Endothelial cell of umbilical vein (primary cell): ENCODE data around the gene FAM167B. TPM values are rescaled to one million over a fixed set of nuclear protein-coding genes. Genes with fewer than 3 reads are reported as not detected.

Experiments used
- BruUV-seq: library from RNA; stranded (reverse); fragments of 400-500 nt; replicated peaks from 2 replicates; lab custom pipeline; 2021; lab: Mats Ljungman, UMichigan
- CTCF ChIA-PET: fragments of 300-600, 350-600 bp; sonication (Branson Sonifier 250); formaldehyde crosslinking; loops from one replicate; lab custom pipeline; 2021; ENCODE audit warnings: antibody characterized with exemption, inconsistent platforms; lab: Charles Lee
- POLR2A ChIA-PET: fragments of 300-600, 350-600 bp; sonication (Branson Sonifier 250); formaldehyde crosslinking; loops from one replicate; lab custom pipeline; 2021; ENCODE audit warnings: antibody characterized with exemption, inconsistent platforms; lab: Charles Lee
- DNase-seq: peaks from one replicate; pipeline ENCODE4 v3.0.0-alpha.2; 2011; ENCODE audit warnings: low read depth, low spot score
- FAIRE-seq: peaks from 2 replicates; lab custom pipeline; 2011; peaks lifted over from hg19 to GRCh38; lab: Jason Lieb, UNC
- H2AFZ ChIP-seq: 2 replicates; pipeline ENCODE4 v1.6.0; 2012; ENCODE audit warnings: low read depth, low read length, control low read depth, inconsistent platforms
- H3K27ac ChIP-seq: 2 replicates; pipeline ENCODE4 v1.5.1; 2011; ENCODE audit warnings: low read depth, mild to moderate bottlenecking, control low read depth, low read length, moderate library complexity; ENCODE audit not compliant: insufficient read depth
- H3K27me3 ChIP-seq, 2 experiments: 2 replicates each; pipeline versions ENCODE4 v1.6.0 to v1.6.1; 2011; ENCODE audit warnings: low read length in 2 of 2, mixed read lengths in 1 of 2; ENCODE audit not compliant: control insufficient read depth in 2 of 2, insufficient read depth in 2 of 2
- H3K36me3 ChIP-seq, 2 experiments: 2 replicates in 1 of 2; 3 replicates in 1 of 2; pipeline ENCODE4 v1.5.1; 2011; ENCODE audit warnings: low read length in 2 of 2, mild to moderate bottlenecking in 1 of 2, moderate library complexity in 1 of 2; ENCODE audit not compliant: control insufficient read depth in 2 of 2, insufficient read depth in 2 of 2; ENCODE audit errors: extremely low read depth in 1 of 2
- H3K4me1 ChIP-seq: 3 replicates; pipeline ENCODE4 v1.5.1; 2011; ENCODE audit warnings: mild to moderate bottlenecking, low read length; ENCODE audit not compliant: control insufficient read depth, insufficient read depth; ENCODE audit errors: extremely low read depth
- H3K4me2 ChIP-seq: 2 replicates; pipeline ENCODE4 v1.6.1; 2011; ENCODE audit warnings: low read length, control low read depth, mixed read lengths; ENCODE audit not compliant: insufficient read depth
- H3K4me3 ChIP-seq, 3 experiments: fragments of 200-600 bp in 1 of 3; sonication (generic), shearing (Covaris generic) in 1 of 3; replicated peaks in 1 of 3; 2 replicates each; pipeline ENCODE4 v1.5.1; 2011 to 2016; ENCODE audit warnings: control low read depth in 3 of 3, low read length in 3 of 3, mild to moderate bottlenecking in 2 of 3, inconsistent platforms in 1 of 3, low read depth in 1 of 3, moderate library complexity in 1 of 3; ENCODE audit not compliant: insufficient read depth in 1 of 3
- H3K79me2 ChIP-seq: 2 replicates; pipeline ENCODE4 v1.6.0; 2012; ENCODE audit warnings: low read length, inconsistent platforms; ENCODE audit not compliant: control insufficient read depth, insufficient read depth
- H3K9ac ChIP-seq: replicated peaks from 2 replicates; pipeline ENCODE3; 2011; ENCODE audit warnings: low read length, control low read depth; ENCODE audit not compliant: insufficient read depth; ENCODE audit errors: extremely low read depth
- H3K9me1 ChIP-seq: replicated peaks from 3 replicates; pipeline ENCODE4 v1.6.0; 2011; ENCODE audit warnings: mild to moderate bottlenecking, low read length; ENCODE audit not compliant: control insufficient read depth, insufficient read depth; ENCODE audit errors: extremely low read depth
- H3K9me3 ChIP-seq: replicated peaks from 2 replicates; pipeline ENCODE4 v1.5.1; 2012; ENCODE audit warnings: low read length, inconsistent platforms; ENCODE audit not compliant: control insufficient read depth, insufficient read depth
- H4K20me1 ChIP-seq: replicated peaks from 2 replicates; pipeline ENCODE3; 2011; ENCODE audit warnings: mild to moderate bottlenecking, low read length; ENCODE audit not compliant: control insufficient read depth, insufficient read depth; ENCODE audit errors: extremely low read depth
- CTCF ChIP-seq, 2 donors: IDR thresholded peaks; 1 replicate in 1 of 2; 2 replicates in 1 of 2; pipeline ENCODE4 v1.5.1; 2011; ENCODE audit warnings: low read length in 2 of 2, mild to moderate bottlenecking in 2 of 2, moderate library complexity in 2 of 2, control low read depth in 1 of 2, inconsistent platforms in 1 of 2, low read depth in 1 of 2; ENCODE audit not compliant: insufficient read depth in 1 of 2; ENCODE audit errors: extremely low read depth in 1 of 2
- GATA2 ChIP-seq: IDR thresholded peaks from 2 replicates; pipeline ENCODE4 v1.7.0; 2011; ENCODE audit warnings: low read depth, mild to moderate bottlenecking, moderate library complexity, mixed read lengths, low read length; ENCODE audit not compliant: insufficient read length, insufficient read depth
- JUN ChIP-seq: IDR thresholded peaks from 2 replicates; pipeline ENCODE4 v1.6.1; 2011; ENCODE audit warnings: borderline replicate concordance, low read depth; ENCODE audit not compliant: insufficient read length, insufficient read depth
- MYC ChIP-seq: IDR thresholded peaks from one replicate; pipeline ENCODE4 v1.6.1; 2011; ENCODE audit warnings: mild to moderate bottlenecking, low read depth, low read length
- POLR2AphosphoS5 ChIP-seq: IDR thresholded peaks from 2 replicates; pipeline ENCODE4 v1.6.1; 2012; ENCODE audit warnings: low read depth, mild to moderate bottlenecking, control low read depth, low read length, moderate library complexity; ENCODE audit not compliant: insufficient read depth
- dilution Hi-C: fragments of 300-500 bp; cut with MboI; formaldehyde crosslinking; loops from one replicate; pipeline ENCODE4 v1.15.0; 2019; ENCODE audit warnings: low sequenced_read_pairs; ENCODE audit not compliant: extremely low pct_ligation_motif_present
- intact Hi-C: fragments of 100-400 bp; cut with micrococcal nuclease; formaldehyde crosslinking; loops from one replicate; pipeline ENCODE4 v1.10.0; 2022
- polyA plus RNA-seq, 4 experiments: library from polyadenylated mRNA; depleted of rRNA in 3 of 4; stranded (reverse) in 3 of 4; unstranded in 1 of 4; fragments of >200 nt; gene quantifications; 2 replicates each; pipeline versions ENCODE4 v1.2.1 to v1.2.3, GENCODE V29; 2011 to 2012; ENCODE audit warnings: missing spikeins in 1 of 4
- total RNA-seq: library from RNA; stranded (reverse); gene quantifications from 2 replicates; pipeline ENCODE4 v1.2.3, GENCODE V29; 2021

The FAM167B gene
- total and polyA plus RNA-seq, 2 donors (not counting 3 experiments of a cell fraction or from before 2014, with no cell fraction given): 2.1 to 5.6 TPM

GRCh38 chr1:32199717-32200072 is 47.3 kb upstream of the FAM167B start:
- BruUV-seq: no TSS peak
- Histone ChIP-seq H3K79me2 (no peaks in the 10 kb centered on the region), H3K27ac (no peak overlapping the region), H3K9ac (no peak overlapping the region), H3K9me1 (no peaks in the 10 kb centered on the region), H3K4me3 (no peak overlapping the region), H3K4me1 (peaks cover 14% of the 10 kb centered on the region), H3K36me3 (peaks cover 10 to 22% of the 10 kb centered on the region in 2 experiments), H4K20me1 (no peaks in the 10 kb centered on the region), H3K27me3 (no peaks in the 10 kb centered on the region), H3K9me3 (no peaks in the 10 kb centered on the region), H3K4me2 (no peak overlapping the region), H2AFZ (no peak overlapping the region)
- TF ChIP-seq GATA2 (no peak), POLR2AphosphoS5 (no peak), MYC (no peak)
- ChIA-PET CTCF (interaction anchor here (0.8 to 3.0 kb wide), 5 partner anchors 16 to 214 kb away, joined by 3 to 13 read pairs (median 3); partner anchors contain the start of gene MARCKSL1), POLR2A (no interaction called here)
- FAIRE-seq (no peak), DNase-seq (no peak)
- dilution Hi-C loops (no loop called here), intact Hi-C loops (loop anchor here (2.0 kb wide), 1 partner anchor 19 kb away; no protein-coding TSS in a partner anchor)

- Histone ChIP-seq H2AFZ (peak within 1 kb of the TSS; percentile 79), H3K36me3 (peaks cover 7 to 14% of the 10 kb centered on the region in 2 experiments), H3K4me3 (peak within 1 kb of the TSS; percentile 49 to 60 (median 56)), H3K79me2 (no peaks in the 10 kb centered on the region), H3K4me2 (peak within 1 kb of the TSS; percentile 54), H3K27me3 (no peaks in the 10 kb centered on the region), H3K27ac (peak within 1 kb of the TSS; percentile 54), H3K9me3 (no peaks in the 10 kb centered on the region), H3K9me1 (no peaks in the 10 kb centered on the region), H4K20me1 (no peaks in the 10 kb centered on the region), H3K4me1 (peaks cover 19% of the 10 kb centered on the region), H3K9ac (peak within 1 kb of the TSS; percentile 71)
- ChIA-PET CTCF (interaction anchor here (0.6 to 3.0 kb wide), 7 partner anchors 8 to 213 kb away, joined by 3 to 13 read pairs (median 3); partner anchors contain the start of genes DCDC2B, KPNA6 and MARCKSL1), POLR2A (interaction anchor here (0.7 to 0.8 kb wide), 3 partner anchors 10 to 136 kb away, joined by 4 to 6 read pairs (median 4); partner anchors contain the start of gene MARCKSL1)
- dilution Hi-C loops: no loop called here
- intact Hi-C loops: loop anchor here (2.0 kb wide), 1 partner anchor 20 kb away; no protein-coding TSS in a partner anchor
- no peak for TF ChIP-seq CTCF (IDR thresholded peaks at IDR 0.05; ENCODE audit: extremely low read depth in 1 of 2, insufficient read depth in 1 of 2, low read depth in 1 of 2, low read length in 2 of 2)
- no peak for TF ChIP-seq POLR2AphosphoS5
- no peak for TF ChIP-seq JUN
- no TSS peak for BruUV-seq
- DNase-seq (peak; percentile 66), FAIRE-seq (peak; percentile 87)
These were observed 46.6 kb upstream of the FAM167B start, which contains the start of gene CCDC28B for GRCh38 chr1:32200226-32201010. Gene CCDC28B (plus strand): TSS chr1:32200595. CDS start chr1:32201936, 1,341 bp downstream.
